SK-N-SH treated with all-trans-retinoic acid at 6 μM for 48 hours (cell line): ENCODE results near the gene CATSPER3.

ENCODE experiments used
- BACH2 ChIP-seq: fragments of 250-450 bp; sonication (Bioruptor Pico); IDR thresholded peaks from 2 replicates; pipeline ENCODE4 v1.9.0; 2021; ENCODE audit warnings: mild to moderate bottlenecking, borderline replicate concordance
- ZFP30 ChIP-seq: fragments of 450-650 bp; formaldehyde crosslinking; IDR thresholded peaks from 2 replicates; pipeline ENCODE4 v1.5.0; 2022; ENCODE audit warnings: mild to moderate bottlenecking, moderate library complexity

GRCh38 chr5:135045488-135045887, 77.8 kb downstream of the CATSPER3 start:
- no peak for TF ChIP-seq ZFP30 (CRISPR knock-in tag)
- TF ChIP-seq BACH2 (CRISPR knock-in tag): no peak
